HL-60 (cell line): Measurements from ENCODE around the gene ELMO1.

Experiments used
- GABPA ChIP-seq: IDR thresholded peaks from 2 replicates; pipeline ENCODE4 v1.6.1; 2012; ENCODE audit warnings: low read depth
- TF ChIP-seq, protein P1 (sequence below): IDR thresholded peaks from one replicate; pipeline ENCODE4 v1.5.1; 2011; ENCODE audit warnings: low read length, control low read depth, inconsistent platforms; ENCODE audit not compliant: insufficient read depth

DNA sequence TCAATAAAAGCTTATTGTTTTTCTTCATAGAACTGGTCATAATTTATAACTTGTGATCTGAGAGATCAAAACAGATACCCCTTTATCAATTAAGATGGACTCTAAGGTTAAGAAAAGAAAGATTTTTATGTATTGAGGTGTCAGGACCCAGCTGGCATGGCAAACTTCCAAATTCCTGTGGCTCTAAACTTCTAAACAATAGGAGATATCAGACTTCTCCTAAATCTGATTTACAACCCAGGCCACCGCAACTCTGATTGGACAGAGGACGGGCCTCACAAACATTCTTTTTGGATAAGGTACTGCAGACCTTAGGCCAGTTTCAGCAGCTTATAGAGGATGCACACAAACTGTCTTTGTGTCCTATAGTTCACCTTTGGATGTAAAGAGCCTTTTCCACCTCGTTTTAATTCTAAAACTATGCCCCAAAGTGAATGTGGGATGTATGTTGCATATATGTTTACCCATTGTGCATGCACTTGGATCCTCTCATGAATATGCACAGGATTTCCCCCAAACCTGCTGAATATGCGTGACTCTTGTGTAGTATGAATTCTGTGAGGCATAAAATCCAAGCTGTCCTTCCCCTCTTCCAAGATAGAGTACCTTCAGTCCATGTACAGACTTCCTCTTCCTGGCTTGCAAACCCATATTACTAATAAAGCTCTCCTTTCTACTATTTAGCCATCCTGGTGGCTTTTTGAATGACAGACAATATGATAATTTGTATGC is 69.0 kb downstream of the ELMO1 start:
- TF ChIP-seq, protein P1, sequence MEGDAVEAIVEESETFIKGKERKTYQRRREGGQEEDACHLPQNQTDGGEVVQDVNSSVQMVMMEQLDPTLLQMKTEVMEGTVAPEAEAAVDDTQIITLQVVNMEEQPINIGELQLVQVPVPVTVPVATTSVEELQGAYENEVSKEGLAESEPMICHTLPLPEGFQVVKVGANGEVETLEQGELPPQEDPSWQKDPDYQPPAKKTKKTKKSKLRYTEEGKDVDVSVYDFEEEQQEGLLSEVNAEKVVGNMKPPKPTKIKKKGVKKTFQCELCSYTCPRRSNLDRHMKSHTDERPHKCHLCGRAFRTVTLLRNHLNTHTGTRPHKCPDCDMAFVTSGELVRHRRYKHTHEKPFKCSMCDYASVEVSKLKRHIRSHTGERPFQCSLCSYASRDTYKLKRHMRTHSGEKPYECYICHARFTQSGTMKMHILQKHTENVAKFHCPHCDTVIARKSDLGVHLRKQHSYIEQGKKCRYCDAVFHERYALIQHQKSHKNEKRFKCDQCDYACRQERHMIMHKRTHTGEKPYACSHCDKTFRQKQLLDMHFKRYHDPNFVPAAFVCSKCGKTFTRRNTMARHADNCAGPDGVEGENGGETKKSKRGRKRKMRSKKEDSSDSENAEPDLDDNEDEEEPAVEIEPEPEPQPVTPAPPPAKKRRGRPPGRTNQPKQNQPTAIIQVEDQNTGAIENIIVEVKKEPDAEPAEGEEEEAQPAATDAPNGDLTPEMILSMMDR, result no peak
- no peak for TF ChIP-seq GABPA
